IMR-90 (cell line): Measurements from ENCODE around the gene NUDT6. TPM values are rescaled to one million over a fixed set of nuclear protein-coding genes. Genes with fewer than 3 reads are reported as not detected.

Experiments used
- ATAC-seq: fragments of 200-7000 bp; cut with Tn5 transposase; 2 replicates; pipeline ENCODE4 v1.9.1; 2020; ENCODE audit warnings: low read depth, mild to moderate bottlenecking, moderate library complexity
- BruUV-seq: library from RNA; stranded (reverse); fragments of 400-500 nt; replicated peaks from 2 replicates; lab custom pipeline; 2021; lab: Mats Ljungman, UMichigan
- CTCF ChIA-PET: fragments of 300-600 bp; formaldehyde crosslinking; extraction: SDS; loops from one replicate; lab custom pipeline; 2021; ENCODE audit warnings: antibody characterized with exemption; lab: Yijun Ruan, JAX
- POLR2A ChIA-PET: fragments of 300-600 bp; sonication (Branson Sonifier 250); formaldehyde crosslinking; loops from one replicate; lab custom pipeline; 2022; ENCODE audit warnings: antibody characterized with exemption; ENCODE audit not compliant: unreplicated experiment; lab: Charles Lee
- DNase-seq: peaks from one replicate; pipeline ENCODE4 v3.0.0; 2013
- H2AFZ ChIP-seq: replicated peaks from 2 replicates; pipeline ENCODE3; 2013; ENCODE audit warnings: low read length, mild to moderate bottlenecking; ENCODE audit not compliant: poor library complexity
- H2AK5ac ChIP-seq: 2 replicates; pipeline ENCODE4 v1.6.1; 2013; ENCODE audit warnings: low read depth, low read length, inconsistent platforms
- H2AK9ac ChIP-seq: replicated peaks from 2 replicates; pipeline ENCODE3; 2013; ENCODE audit warnings: mild to moderate bottlenecking, low read depth, low read length, moderate library complexity; ENCODE audit not compliant: poor library complexity
- H2BK120ac ChIP-seq: 2 replicates; pipeline ENCODE4 v1.6.1; 2013; ENCODE audit warnings: low read depth, low read length, inconsistent platforms
- H2BK15ac ChIP-seq: 3 replicates; pipeline ENCODE4 v1.6.1; 2013; ENCODE audit warnings: low read depth, low read length, inconsistent platforms
- H2BK20ac ChIP-seq: 2 replicates; pipeline ENCODE4 v1.6.1; 2013; ENCODE audit warnings: low read depth, mild to moderate bottlenecking, inconsistent platforms, low read length, moderate library complexity
- H2BK5ac ChIP-seq: 2 replicates; pipeline ENCODE4 v1.6.1; 2013; ENCODE audit warnings: mild to moderate bottlenecking, low read depth, low read length, inconsistent platforms; ENCODE audit not compliant: poor library complexity, severe bottlenecking
- H3K14ac ChIP-seq: replicated peaks from 2 replicates; pipeline ENCODE4 v1.6.1; 2013; ENCODE audit warnings: low read depth, low read length, inconsistent platforms
- H3K18ac ChIP-seq: 2 replicates; pipeline ENCODE4 v1.6.1; 2013; ENCODE audit warnings: low read depth, low read length, control low read depth
- H3K23ac ChIP-seq: 2 replicates; pipeline ENCODE4 v1.6.1; 2013; ENCODE audit warnings: low read depth, low read length, inconsistent platforms
- H3K27ac ChIP-seq: 2 replicates; pipeline ENCODE4 v1.5.1; 2013; ENCODE audit warnings: mild to moderate bottlenecking, control low read depth, low read length; ENCODE audit not compliant: insufficient read depth
- H3K27me3 ChIP-seq: 2 replicates; pipeline ENCODE4 v1.6.1; 2013; ENCODE audit warnings: low read length; ENCODE audit not compliant: control insufficient read depth, insufficient read depth
- H3K36me3 ChIP-seq: 2 replicates; pipeline ENCODE4 v1.6.1; 2013; ENCODE audit warnings: low read length, mixed read lengths; ENCODE audit not compliant: control insufficient read depth, insufficient read depth
- H3K4ac ChIP-seq: 2 replicates; pipeline ENCODE4 v1.6.1; 2013; ENCODE audit warnings: low read depth, low read length, inconsistent platforms
- H3K4me1 ChIP-seq: 2 replicates; pipeline ENCODE4 v1.6.1; 2013; ENCODE audit warnings: low read length, mixed read lengths; ENCODE audit not compliant: control insufficient read depth, insufficient read depth
- H3K4me2 ChIP-seq: 2 replicates; pipeline ENCODE4 v1.6.1; 2013; ENCODE audit warnings: low read depth, mild to moderate bottlenecking, control low read depth, low read length, moderate library complexity
- H3K4me3 ChIP-seq: 2 replicates; pipeline ENCODE4 v1.5.1; 2013; ENCODE audit warnings: low read depth, mild to moderate bottlenecking, control low read depth, low read length, moderate library complexity; ENCODE audit not compliant: insufficient read depth
- H3K56ac ChIP-seq: 2 replicates; pipeline ENCODE4 v1.6.1; 2013; ENCODE audit warnings: low read length, inconsistent platforms; ENCODE audit not compliant: insufficient read depth; ENCODE audit errors: extremely low read depth
- H3K79me1 ChIP-seq, 2 experiments: 2 replicates each; pipeline ENCODE4 v1.6.1; 2013; ENCODE audit warnings: low read length in 2 of 2, inconsistent platforms in 1 of 2, low read depth in 1 of 2
- H3K9ac ChIP-seq: 2 replicates; pipeline ENCODE4 v1.6.1; 2013; ENCODE audit warnings: low read depth, low read length, control low read depth
- H3K9me1 ChIP-seq: 2 replicates; pipeline ENCODE4 v1.6.1; 2013; ENCODE audit warnings: low read length, inconsistent platforms; ENCODE audit not compliant: insufficient read depth
- H3K9me3 ChIP-seq: 2 replicates; pipeline ENCODE4 v1.6.1; 2013; ENCODE audit warnings: low read length; ENCODE audit not compliant: control insufficient read depth, insufficient read depth
- H4K20me1 ChIP-seq: 2 replicates; pipeline ENCODE4 v1.6.1; 2013; ENCODE audit warnings: low read length, inconsistent platforms; ENCODE audit not compliant: insufficient read depth
- H4K5ac ChIP-seq: 2 replicates; pipeline ENCODE4 v1.6.1; 2013; ENCODE audit warnings: mild to moderate bottlenecking, low read depth, low read length, control low read depth
- H4K8ac ChIP-seq, 2 experiments: 2 replicates each; pipeline ENCODE4 v1.6.1; 2013; ENCODE audit warnings: low read depth in 2 of 2, low read length in 2 of 2, control low read depth in 1 of 2, inconsistent platforms in 1 of 2
- H4K91ac ChIP-seq: 2 replicates; pipeline ENCODE4 v1.6.1; 2013; ENCODE audit warnings: low read depth, low read length, inconsistent platforms; ENCODE audit not compliant: insufficient read depth
- CHD1 ChIP-seq: IDR thresholded peaks from 2 replicates; pipeline ENCODE4 v1.6.1; 2012; ENCODE audit warnings: low read depth, low read length, improper control_type of control experiment
- MAFK ChIP-seq: IDR thresholded peaks from 2 replicates; pipeline ENCODE4 v1.6.1; 2012; ENCODE audit warnings: low read depth, low read length, improper control_type of control experiment
- MAZ ChIP-seq: IDR thresholded peaks from 2 replicates; pipeline ENCODE4 v1.6.1; 2012; ENCODE audit warnings: low read depth, mild to moderate bottlenecking, low read length, improper control_type of control experiment, moderate library complexity, borderline replicate concordance
- MXI1 ChIP-seq: IDR thresholded peaks from 2 replicates; pipeline ENCODE4 v1.6.1; 2012; ENCODE audit warnings: low read depth, mild to moderate bottlenecking, low read length, moderate library complexity, borderline replicate concordance
- NFE2L2 ChIP-seq: fragments of 150-350 bp; IDR thresholded peaks from 2 replicates; pipeline ENCODE4 v1.6.1; 2016; ENCODE audit warnings: low read depth, mild to moderate bottlenecking, low read length
- RAD21 ChIP-seq: IDR thresholded peaks from 2 replicates; pipeline ENCODE4 v1.6.1; 2012; ENCODE audit warnings: low read length, improper control_type of control experiment
- RFX5 ChIP-seq: IDR thresholded peaks from 2 replicates; pipeline ENCODE4 v1.8.0; 2012; ENCODE audit warnings: low read depth, mild to moderate bottlenecking, low read length, moderate library complexity
- USF2 ChIP-seq: fragments of 150-350 bp; IDR thresholded peaks from 2 replicates; pipeline ENCODE4 v1.6.1; 2017; ENCODE audit warnings: mild to moderate bottlenecking, antibody characterized with exemption, low read length, low read depth
- WGBS, 2 experiments: methylation state at CpG; one replicate each; pipeline versions ENCODE4 v1.1.5 to v1.1.7; 2013; ENCODE audit warnings: missing lambda C conversion rate in 2 of 2; ENCODE audit not compliant: insufficient read length in 1 of 2; ENCODE audit errors: extremely low coverage in 2 of 2; 5-methylcytosine and 5-hydroxymethylcytosine counted together
- dilution Hi-C: fragments of 300-500 bp; cut with HindIII; formaldehyde crosslinking; loops from one replicate; pipeline ENCODE4 v1.14.3; 2018; ENCODE audit warnings: low sequenced_read_pairs; ENCODE audit not compliant: unreplicated experiment
- in situ Hi-C: fragments of 300-500 bp; cut with MboI; formaldehyde crosslinking; loops from 3 replicates; pipeline ENCODE4 v1.14.3; 2019; ENCODE audit warnings: low sequenced_read_pairs, inconsistent platforms, mixed read lengths
- intact Hi-C: fragments of 100-400 bp; cut with micrococcal nuclease; formaldehyde crosslinking; loops from 2 replicates; pipeline ENCODE4 v1.10.0; 2022
- polyA plus RNA-seq, 3 experiments: library from polyadenylated mRNA; depleted of rRNA; stranded (reverse); fragments of >200 nt; gene quantifications; 2 replicates each; pipeline ENCODE4 v1.2.3, GENCODE V29; 2012; ENCODE audit warnings: low replicate concordance in 1 of 3
- total RNA-seq: library from RNA; depleted of rRNA; stranded (reverse); fragments of >200 nt; gene quantifications from 2 replicates; pipeline ENCODE4 v1.2.3, GENCODE V29; 2012
- TF ChIP-seq, protein P1 (sequence below): conservative IDR thresholded peaks from 2 replicates; pipeline ENCODE4 v1.5.1; 2012; ENCODE audit warnings: mild to moderate bottlenecking, low read depth, low read length, improper control_type of control experiment

The NUDT6 gene
- total and polyA plus RNA-seq, 2 of the 4 experiments (the other 2 are of a cell fraction) = 2.7 to 4.8 TPM

GRCh38 chr4:122914938-122915337 is 7.5 kb downstream of the NUDT6 start:
- in situ Hi-C loops (loop anchor here (25.0 kb wide), 1 partner anchor 603 kb away; no protein-coding TSS in a partner anchor), dilution Hi-C loops (loop anchor here (25.0 kb wide), 2 partner anchors 153 to 303 kb away; partner anchors contain the start of gene IL21), intact Hi-C loops (loop anchor here (1.0 to 5.0 kb wide), 4 partner anchors 88 to 313 kb away; partner anchors contain the start of genes BBS12 and FGF2)
- Histone ChIP-seq H4K20me1 (no peaks in the 10 kb centered on the region), H3K36me3 (no peaks in the 10 kb centered on the region; the same call in 1 of the 2 replicates), H2BK20ac (peak overlapping the region; percentile 44), H3K9ac (no peak overlapping the region; the same call in 1 of the 2 replicates), H2AK5ac (no peak overlapping the region), H3K23ac (peak overlapping the region; percentile 41; the same call in 1 of the 2 replicates), H3K79me1 (peaks cover 4 to 9% of the 10 kb centered on the region in 2 experiments; a peak in 2 of 4 replicates), H3K9me3 (no peaks in the 10 kb centered on the region), H3K4ac (peak overlapping the region; percentile 22; the same call in 1 of the 2 replicates), H2AFZ (no peak overlapping the region), H3K56ac (no peak overlapping the region), H3K27ac (peak overlapping the region; percentile 39), H3K4me1 (peaks cover 9% of the 10 kb centered on the region), H2BK15ac (peak overlapping the region; percentile 46; the same call in 1 of the 3 replicates), H3K9me1 (peaks cover 9% of the 10 kb centered on the region), H3K27me3 (no peaks in the 10 kb centered on the region), H3K14ac (no peak overlapping the region), H2BK120ac (peak overlapping the region; percentile 91; the same call in 1 of the 2 replicates), H3K18ac (peak overlapping the region; percentile 47; the same call in 1 of the 2 replicates), H3K4me2 (peak overlapping the region; percentile 76; the same call in 1 of the 2 replicates), H4K5ac (no peak overlapping the region), H3K4me3 (no peak overlapping the region), H4K8ac (peak overlapping the region in 1 of 2 experiments; percentile 78; a peak in 2 of 4 replicates), H2BK5ac (peak overlapping the region; percentile 75), H2AK9ac (no peak overlapping the region), H4K91ac (no peak overlapping the region)
- TF ChIP-seq USF2 (no peak), NFE2L2 (no peak), MXI1 (peak; percentile 76; the same call in 1 of the 2 replicates), MAFK (no peak), MAZ (no peak), CHD1 (no peak), RAD21 (no peak), RFX5 (no peak)
- TF ChIP-seq, protein P1, sequence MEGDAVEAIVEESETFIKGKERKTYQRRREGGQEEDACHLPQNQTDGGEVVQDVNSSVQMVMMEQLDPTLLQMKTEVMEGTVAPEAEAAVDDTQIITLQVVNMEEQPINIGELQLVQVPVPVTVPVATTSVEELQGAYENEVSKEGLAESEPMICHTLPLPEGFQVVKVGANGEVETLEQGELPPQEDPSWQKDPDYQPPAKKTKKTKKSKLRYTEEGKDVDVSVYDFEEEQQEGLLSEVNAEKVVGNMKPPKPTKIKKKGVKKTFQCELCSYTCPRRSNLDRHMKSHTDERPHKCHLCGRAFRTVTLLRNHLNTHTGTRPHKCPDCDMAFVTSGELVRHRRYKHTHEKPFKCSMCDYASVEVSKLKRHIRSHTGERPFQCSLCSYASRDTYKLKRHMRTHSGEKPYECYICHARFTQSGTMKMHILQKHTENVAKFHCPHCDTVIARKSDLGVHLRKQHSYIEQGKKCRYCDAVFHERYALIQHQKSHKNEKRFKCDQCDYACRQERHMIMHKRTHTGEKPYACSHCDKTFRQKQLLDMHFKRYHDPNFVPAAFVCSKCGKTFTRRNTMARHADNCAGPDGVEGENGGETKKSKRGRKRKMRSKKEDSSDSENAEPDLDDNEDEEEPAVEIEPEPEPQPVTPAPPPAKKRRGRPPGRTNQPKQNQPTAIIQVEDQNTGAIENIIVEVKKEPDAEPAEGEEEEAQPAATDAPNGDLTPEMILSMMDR = no peak
- ATAC-seq (peak; percentile 79), DNase-seq (peak; percentile 77)
- BruUV-seq = no TSS peak
- WGBS, 2 experiments = 40% methylated on average over 1 of the region's 3 CpGs; no CpG with 5 or more reads in 1 of the 2 experiments
- POLR2A ChIA-PET = no interaction called here
- CTCF ChIA-PET = interaction anchor here (0.6 to 3.1 kb wide), 21 partner anchors 11 to 312 kb away, joined by 3 to 20 read pairs (median 5); partner anchors contain the start of gene BBS12
